Activated naive CD4-positive, alpha-beta T cell treated with Interleukin-2 at 50 U/mL for 16 hours (primary cell): Measurements from ENCODE around the gene APRT.

ENCODE experiments used
- DNase-seq: peaks from one replicate; pipeline ENCODE4 v3.0.0-alpha.2; 2020

Gene APRT

DNA sequence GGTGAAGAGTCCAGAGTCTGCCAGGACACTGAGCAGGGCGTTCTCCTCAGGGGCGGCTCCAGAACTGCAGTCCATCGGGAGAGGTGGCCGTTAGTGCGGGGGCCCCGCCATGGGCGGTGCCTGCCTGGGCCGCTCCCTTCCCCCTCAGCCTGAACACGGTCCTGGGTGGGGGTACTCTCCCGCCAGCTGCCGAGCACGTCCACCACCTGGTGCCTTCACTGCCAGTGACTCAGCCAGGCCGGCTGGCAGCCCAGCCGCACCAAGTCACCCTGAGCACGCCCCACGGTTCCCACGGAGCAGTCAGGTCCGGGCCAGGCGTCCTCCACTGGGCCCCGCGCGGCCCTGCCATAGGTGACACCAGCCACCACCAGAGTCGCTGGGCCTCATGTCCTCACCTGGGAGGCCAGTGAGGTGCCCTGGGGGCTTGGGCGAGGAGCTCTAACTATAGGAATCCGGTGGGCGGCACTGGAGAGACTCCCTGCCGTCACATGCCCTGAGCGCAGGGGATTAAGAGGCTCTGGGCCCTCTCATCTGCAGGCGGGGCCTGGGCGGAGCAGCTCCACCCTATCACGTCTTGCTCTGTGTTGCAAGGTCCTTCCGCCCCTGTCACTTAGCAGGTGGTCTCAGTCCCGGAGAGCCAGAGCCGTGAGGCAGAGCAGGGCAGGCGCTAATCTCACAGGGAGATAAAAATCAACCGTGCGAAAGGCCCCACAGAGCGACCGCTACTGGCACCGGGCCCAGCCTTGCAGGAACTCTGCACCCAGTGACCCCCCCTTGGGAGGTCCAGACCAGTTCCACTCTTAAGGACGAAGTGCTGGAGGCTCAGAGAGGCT lies 41.1 kb downstream of the APRT start:
- DNase-seq: no peak

DNA sequence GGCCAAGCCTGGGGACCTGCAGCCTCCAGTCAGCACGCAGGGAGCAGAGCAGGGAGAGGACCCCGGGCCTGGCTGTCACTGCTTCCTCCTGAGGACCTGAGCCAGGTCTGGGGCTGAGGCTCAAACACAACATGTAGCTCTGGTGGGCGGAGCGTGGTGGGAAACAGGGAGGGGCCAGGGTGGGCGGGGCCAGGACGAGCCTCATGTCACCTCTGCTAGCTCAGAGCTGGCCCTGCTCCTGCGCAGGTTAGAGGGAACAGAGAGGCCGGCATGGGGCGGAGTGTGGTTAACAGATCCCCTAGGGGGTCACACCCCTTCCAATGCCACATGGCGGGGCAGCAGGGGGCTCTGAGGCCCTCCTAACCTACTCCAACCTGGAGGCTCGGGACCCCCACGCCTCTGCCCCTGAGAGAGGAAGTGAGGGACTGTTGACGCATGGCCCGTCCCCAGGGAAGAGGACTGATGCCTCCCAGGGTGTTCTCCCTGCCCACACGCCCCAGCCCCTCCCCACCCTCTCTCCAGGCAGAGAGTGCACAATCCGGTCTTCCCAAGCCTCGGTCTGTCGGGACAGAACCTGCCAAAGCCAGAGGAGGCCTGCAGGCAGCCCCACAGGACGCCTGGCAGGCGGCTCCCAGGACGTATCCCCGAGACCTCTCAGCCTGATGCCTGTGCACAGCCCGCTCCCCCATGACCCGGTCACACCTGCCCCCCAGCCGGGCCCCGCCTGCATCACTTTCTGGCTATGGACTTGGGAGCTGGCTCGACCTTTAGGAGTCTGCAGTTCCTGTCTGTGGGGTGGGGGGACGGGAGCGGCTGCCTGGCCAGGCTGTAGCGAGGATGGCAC lies 41.9 kb downstream of the APRT start:
- DNase-seq: no peak

DNA sequence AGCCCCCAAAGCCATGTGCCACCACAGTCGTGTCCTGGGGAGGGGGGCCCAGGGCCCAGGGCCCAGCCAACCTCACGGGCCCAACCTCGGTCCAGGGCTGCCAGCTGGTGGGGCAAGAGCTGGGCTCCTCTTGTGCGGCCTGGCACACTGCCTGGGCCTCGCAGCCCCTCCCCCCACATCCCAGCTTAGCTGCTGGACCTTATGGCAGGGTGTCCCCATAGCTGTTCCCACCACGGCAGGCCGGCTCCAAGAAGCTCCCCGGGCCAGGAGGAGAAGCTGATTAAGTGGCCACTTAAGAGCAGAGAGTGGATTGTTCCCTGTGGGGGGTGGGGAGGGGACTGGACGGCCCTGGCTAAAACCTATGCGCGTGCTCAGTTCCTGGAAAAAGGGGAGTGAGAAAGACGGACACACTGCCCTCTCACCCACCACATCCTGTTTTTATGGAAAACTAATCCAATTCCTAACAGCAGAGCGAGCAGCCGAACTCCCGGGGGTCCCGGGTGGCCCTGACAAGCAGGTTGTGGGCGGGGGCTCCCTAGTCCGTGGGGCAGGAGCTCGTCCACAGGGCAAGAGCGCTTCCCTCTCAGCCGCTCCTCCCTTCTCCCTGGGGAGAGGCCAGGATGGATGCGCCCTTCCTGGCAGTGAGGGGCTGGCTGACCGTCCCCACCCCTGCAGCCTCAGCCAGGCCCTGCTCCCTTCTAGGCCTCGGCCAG lies 43.5 kb downstream of the APRT start:
- DNase-seq: no peak

DNA sequence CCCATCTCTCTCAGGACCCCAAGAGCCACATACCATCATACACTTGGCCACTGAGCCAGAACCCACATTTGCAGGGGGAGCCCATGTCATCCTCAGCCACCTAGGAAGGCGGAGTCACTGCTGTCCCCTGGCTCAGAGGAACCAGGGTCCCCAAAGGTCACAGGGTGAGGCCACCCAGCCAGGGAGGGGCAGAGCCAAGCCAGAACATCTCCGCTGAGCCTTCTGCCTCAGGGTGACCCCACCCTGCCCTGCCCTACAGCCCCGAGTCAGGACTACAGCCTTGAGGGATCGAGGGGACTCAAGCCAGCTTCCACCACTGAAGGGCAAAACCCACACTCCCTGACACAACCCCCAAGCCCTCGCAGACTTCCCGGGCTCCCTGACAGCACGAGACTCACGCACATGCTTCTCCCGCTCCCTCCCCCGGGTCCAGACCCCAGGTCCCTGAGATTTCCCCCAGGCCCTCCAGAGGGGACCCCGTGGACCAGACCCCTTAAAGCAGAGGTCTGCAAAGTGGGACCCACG lies 44.1 kb downstream of the APRT start:
- DNase-seq: no peak

DNA sequence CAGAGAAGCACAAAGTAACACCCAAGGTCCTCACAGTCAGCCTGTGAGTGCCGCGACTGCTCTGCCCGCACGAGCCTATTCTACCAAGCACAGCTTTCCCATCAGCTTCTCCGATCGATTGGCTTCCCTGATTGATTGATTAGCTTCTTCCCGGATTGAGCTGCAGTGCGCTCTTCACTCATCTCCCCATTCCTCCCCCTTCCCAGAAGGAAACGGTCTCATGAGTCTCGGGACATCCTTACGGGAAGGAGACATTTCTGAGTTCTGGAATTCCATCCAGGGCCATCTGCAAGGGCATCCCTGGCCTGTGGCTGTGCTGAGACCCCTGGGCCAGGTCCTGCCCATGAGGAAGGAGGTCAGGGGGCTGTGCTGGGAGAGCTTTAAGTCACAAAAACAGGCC lies 44.8 kb downstream of the APRT start:
- no peak for DNase-seq

DNA sequence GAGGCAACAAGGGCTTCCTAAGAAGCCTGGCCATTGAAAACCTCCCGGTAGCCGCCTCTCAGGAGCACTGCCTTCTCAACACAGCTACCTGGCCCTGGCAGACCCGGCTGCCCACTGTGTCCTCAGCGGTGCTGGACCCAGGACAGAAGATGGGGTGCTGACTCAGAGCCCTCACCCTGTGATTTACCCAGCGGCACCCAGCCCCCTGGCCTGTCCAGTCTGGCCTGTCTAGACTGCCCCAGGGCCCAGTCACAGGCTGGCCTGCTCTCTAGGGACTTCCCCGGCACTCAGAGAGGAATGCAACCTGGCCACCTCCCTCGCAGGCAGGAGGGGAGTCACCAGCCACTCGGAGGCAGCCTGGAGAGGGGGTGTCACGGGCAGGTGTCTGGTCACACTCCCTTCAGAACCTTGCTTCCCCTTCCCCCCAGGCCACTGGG lies 46.8 kb downstream of the APRT start:
- DNase-seq: no peak

DNA sequence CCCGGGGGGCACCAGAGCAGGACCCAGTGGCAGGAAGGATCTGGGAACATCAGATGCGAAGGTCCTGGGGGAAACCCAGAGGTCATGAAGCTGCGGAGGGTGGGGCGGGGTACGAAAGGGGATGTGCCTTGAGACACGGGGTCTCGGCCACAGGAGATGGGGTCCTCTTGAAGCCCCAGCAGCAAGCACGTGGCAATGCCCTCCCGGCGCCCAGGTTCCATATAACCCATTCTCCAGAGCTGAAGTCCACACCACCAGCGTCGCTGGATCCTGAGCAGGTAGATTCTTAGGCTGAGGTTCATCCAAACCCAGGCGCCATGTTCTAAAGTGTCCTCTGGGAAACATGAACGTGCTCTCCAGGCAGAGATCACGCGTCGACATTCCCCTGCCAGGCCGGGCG lies 47.6 kb downstream of the APRT start:
- DNase-seq: no peak

DNA sequence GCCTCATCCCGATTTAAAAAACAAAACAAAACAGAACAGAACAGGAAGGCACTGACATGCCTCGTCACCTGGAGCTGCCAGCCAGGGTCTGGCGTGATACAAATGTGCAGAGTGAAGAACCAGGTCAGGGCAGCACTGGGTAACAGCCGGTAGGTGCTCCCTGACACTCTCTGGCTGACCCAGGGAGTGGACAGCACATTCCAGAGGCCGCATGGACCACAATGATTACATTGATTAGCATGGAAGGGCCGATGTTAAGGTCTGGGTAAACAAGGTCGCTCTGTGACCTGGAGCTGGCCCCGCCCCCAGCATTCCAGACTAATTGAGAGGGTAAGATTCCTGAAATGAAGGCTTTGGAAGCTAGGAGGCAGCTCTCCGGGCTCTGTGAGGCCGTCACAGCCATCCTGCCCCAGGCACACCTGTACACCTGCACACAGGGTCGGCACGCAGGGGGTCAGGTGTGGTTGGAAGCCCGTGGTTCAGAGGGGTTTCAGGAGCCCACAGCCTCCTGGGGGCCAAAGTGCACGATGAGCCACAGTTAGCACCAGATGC lies 48.1 kb downstream of the APRT start:
- DNase-seq: no peak

DNA sequence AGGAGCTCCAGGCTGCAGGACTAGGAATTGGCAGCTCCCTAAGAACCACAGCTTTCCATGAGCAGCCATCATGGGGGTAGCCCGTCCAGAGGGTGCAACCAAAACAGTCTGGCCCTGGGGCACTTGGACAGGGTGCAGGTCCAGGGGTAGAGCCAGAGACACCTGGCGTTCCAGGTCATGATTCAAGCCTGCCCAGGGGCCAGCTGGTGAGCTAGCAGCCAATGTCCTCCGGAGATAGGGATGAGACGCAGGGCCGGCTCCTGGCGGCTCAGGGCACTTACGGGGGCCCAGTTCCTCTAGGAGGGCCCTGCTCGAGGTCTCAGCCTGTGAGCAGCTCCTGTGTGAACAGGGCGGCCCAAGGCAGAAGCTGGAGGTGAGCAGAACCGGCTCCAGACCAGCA lies 48.8 kb downstream of the APRT start:
- DNase-seq: no peak

DNA sequence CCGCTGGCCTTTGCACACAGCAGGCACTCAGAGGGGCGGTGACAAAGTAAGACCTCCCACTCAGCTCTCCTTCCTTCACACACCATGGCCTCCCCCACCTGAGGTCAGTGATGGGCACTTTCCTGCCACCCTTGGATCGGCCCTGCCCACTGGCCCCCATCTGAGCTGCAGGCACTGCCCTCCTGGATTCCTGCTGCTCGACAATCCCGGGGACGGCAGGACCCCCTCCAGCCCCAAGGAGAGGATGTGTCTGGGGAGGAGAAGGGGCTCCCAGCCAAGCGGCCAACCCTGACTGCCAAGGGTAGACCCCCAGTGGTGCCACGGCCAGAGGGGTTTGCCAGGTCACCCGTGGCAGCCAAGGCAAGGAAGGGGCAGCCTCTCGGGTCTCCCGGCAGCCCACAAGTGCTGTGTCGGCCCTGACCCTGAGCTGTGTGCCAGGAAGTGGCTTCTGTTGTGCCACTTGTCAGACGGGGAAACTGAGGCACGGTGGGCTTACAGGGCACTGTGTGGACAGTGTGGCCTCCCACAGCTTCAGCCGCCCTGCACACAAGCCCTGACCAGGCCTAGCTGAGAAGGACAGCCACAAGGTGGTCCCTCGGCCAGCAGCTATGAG lies 49.4 kb downstream of the APRT start:
- no peak for DNase-seq

DNA sequence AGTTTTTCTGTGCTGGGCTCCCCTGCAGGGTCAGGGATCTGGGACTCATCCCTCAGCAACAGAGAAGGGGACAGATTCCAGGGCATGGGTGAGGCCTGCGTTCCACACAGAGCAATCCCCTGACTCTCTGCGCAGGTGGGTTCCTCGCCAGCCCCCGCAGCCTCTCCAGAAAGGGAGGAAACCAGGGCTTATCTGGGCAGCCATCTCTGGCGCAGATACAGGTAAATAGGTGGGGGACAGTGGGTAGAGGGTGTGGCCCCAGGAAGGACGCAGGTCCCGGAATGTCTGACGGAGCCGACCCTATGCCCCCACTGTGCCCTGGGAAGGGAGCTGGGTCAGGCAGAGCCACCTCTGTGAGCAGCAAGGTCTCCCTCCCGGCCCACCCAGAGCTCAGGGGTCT lies 49.9 kb downstream of the APRT start:
- no peak for DNase-seq

DNA sequence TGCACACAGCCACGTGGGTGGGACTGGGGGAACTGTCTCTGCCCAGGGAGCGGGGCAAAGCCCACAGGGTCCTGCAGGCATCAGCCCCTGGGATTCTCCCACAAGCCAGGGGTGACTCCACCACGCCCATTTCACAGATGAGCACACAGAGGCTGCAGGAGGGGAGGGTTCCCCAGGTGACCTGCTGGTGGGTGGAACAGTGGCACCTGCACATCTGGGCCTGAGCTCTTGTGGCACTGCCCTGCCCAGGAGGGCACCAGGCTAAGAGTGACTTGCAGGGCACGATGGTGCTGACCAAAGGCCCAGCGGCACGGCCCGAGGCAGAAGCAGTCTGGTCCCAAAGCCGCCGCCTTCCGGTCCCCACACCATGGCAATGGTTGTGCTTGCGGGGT lies 50.6 kb downstream of the APRT start:
- DNase-seq: no peak

DNA sequence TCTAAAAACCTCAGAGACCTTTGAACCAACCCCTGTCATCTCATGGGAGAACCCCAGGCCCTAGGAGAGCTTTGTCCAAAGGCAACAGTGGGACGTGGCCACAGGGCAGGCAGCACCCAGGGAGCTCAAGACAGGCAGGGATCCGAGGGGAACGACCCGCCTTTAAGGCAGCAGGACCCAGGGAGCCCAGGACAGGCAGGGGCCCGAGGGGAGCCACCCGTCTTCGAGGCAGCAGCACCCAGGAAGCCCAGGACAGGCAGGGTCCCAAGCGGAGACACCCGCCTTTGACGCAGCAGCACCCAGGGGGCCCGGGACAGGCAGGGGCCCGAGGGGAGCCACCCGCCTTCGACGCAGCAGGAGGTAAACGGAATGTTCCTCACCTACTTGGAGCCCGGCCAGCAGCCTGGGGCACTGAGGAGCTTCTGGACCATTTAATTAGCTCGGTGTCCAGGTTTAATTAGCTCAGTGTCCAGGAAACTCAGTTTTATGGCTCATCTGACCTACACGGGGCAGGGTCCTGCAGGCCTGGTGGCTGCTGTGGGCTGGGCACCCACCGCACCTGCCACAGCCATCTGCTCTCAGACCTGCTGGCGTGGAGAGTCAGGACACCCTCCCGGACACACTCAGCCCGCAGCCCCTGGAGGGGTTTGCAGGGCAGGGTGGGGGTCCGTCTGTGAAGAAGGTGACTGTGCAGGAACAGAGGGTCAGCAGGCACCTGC lies 51.1 kb downstream of the APRT start:
- no peak for DNase-seq

DNA sequence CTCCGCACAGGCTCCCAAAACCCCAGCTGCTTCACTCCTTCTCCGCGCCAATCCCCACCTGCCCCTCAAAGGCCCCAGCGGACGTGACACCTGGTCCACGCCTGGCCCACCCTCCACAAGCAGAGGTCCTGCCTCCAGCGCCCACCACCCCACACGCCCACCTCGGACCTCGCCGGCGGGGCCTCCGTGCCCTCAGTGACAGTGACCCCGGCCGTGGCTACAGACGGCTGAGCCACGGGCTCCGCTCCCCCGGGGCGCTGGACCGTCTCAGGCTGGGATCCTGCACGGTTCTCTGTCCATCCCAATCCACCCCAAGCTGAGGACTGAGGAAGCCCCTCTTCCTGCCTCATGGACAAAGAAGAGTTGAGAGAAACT lies 51.8 kb downstream of the APRT start:
- DNase-seq: no peak
